AG08395 (cell line): ENCODE data around the gene CBFA2T3.

ENCODE experiments used
- DNase-seq: peaks from one replicate; pipeline ENCODE4 v3.0.0; 2012; ENCODE audit warnings: mixed read lengths, low spot score

Gene CBFA2T3

DNA sequence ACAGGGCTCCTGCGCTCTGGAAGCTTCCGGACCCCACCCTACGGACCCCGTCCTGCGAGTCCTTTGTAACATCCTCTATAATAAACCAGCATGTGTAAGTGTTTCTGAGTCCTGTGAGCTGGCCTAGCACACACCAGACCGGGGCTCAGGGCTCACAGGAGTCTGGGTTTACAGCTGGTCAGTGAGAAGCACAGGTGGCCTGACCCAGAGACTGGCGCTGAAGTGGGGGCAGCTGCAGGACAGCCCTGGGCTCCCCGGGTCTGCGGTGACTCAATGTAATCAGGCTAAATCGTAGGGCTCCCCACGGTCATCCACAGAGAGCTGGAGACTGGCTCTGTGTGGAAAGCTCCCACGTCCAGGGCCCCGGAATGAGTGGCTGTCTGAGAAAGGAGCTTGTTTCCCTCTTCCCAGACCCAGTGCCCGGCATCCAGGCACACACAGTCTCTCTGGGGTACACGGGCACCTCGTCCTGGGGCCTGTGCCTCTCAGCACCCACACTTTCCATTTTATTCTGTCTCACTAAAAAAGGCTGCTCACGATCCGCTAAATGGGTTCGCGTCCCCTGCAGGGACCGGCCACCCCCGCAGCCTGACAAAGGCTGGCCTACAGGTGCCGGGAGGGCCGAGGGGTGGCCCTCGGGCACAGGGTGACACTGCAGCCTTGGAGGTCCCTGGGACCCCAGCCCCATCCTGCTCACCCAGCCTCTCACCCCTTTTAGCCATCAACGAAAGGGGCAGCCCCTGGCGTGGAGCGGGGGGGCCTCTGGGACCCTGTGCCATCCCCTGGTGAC is 18.9 kb upstream of the CBFA2T3 start:
- DNase-seq, result no peak

DNA sequence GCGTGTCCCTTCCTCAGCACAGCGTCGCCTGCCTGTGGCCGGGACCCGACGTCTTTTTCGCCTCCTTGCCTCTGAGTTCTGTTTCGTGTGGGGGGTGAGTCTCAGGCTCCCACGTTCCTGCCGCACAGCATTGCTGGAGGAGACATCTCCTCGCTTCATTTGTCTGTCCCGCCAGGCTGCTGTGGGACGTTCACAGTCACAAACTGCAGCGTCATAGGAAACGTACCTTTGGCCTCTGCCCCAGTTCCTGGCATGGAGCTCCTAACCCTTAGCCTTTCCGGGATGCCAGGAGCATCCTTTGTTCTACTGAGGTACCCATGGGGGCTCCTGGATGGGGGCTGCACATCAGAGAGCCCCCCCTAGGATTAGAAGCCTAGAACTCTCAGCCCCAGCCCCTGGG is 18.2 kb upstream of the CBFA2T3 start:
- no peak for DNase-seq

- DNase-seq, result no peak
Measured at GRCh38 chr16:88994695-88995094, 17.7 kb upstream of the CBFA2T3 start.

DNA sequence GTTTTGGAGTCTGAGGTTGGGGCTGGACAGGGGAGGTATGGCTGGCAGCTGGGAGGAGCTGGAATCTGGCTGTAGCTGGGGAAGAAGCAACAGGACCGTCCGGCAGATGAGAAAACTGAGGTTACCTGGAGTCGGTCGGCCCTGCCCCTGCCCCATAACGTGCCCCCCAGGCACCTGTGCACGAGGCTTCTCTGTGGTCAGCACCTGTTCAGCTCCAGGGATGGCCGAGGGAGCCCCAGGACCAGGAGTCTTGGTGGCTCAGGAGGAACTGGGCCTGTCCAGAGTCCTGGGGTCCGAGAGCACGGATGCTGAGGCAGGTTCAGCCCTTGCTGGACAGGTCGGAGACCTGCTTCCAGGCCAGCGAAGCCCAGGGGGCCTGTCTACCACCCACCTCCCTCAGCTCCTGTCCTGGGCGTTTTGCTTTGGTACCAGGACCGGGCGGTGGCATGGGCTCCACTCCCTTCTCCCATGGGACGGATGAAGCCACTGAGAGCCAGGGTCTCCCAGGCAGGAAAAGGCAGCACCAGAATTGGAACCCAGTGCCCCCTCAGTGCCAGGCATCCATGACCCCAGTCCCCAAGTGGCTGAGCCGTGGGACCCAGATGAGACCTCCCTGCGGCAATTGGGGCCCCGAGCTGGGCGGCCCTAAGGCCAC is 17.1 kb upstream of the CBFA2T3 start:
- DNase-seq, result no peak

DNA sequence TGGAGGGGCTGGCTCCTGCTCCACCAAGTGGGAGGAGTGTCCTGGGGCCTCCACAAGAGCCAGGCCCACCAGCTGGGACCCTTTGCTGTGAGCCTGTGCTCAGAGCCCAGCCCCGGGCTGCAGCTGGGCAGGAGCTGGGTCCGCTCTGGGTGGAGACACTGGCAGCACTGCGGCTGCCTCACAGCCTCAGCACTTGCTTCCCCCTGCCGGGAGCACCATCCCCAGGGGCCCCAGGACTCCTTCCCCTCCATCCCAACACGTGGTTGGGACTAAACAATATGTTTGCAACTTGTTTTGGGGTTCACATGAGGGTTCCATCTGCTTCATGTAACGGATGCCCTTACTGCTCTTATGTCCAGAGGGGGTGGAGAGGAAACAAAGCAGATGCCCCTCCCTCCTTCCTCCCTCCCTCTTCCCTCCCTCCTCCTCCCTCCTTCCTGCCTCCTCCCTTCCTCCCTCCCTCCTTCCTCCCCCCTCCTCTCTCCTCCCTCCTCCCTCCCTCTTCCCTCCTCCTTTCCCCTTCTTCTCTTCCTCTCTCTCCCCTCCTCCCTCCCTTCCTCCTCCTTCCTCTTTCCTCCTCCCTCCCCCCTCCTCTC is 16.3 kb upstream of the CBFA2T3 start:
- no peak for DNase-seq

- DNase-seq, result no peak
Measured at GRCh38 chr16:88992351-88993165, 15.6 kb upstream of the CBFA2T3 start.

DNA sequence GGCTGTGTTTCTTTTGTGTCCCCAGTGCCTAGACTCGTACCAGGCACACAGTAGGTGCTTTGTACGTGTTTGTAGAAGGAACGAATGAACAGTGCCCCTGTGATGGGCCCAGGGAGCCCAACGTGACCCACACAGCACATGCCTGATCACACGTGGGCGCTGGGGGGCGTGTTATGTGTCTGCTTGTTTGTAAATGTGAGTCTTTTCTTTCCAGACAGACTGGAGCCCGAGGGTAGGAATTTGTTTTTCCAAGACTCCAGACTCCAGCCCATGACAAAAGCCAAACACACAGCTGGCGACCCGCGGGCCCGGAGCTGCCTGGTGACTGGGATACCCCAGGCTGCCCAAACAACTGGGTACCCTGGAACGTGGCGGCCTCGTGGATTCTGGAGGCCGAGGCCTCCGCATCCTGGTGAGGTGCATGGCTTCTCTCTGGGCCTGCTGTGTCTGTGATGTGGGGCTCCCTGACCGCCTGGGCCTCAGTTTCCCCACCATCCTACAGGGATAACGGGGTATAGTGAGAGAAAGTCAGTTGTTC is 14.9 kb upstream of the CBFA2T3 start:
- no peak for DNase-seq

GRCh38 chr16:88989852-88990547 is 13.0 kb upstream of the CBFA2T3 start:
- DNase-seq, result no peak

- DNase-seq, result no peak
Measured at GRCh38 chr16:88988980-88989811, 12.2 kb upstream of the CBFA2T3 start.

DNA sequence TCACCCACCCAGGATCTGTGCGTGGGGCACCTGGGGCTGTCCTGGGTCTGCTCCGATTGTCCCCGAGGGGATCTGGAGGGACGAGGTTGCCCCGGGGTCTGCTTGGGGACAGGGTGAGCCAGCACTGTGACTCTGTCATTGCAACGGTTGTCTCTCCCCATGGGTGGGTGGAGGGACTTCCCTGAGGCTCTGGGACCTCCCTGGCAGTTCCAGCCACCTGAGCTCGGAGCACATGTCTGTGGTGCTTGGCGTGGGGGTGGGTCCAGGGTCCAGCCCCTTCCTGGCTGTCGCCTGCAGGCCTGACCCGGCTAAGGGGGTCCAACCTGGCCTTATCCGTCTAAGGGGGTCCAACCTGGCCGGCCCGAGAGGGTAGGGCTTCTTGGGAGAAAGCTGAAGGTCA is 8.5 kb upstream of the CBFA2T3 start:
- no peak for DNase-seq

- DNase-seq, result no peak
Measured at GRCh38 chr16:88983771-88984687, 7.0 kb upstream of the CBFA2T3 start.

GRCh38 chr16:88983165-88983564 is 6.2 kb upstream of the CBFA2T3 start:
- DNase-seq, result no peak

GRCh38 chr16:88982286-88983084 is 5.5 kb upstream of the CBFA2T3 start:
- no peak for DNase-seq

GRCh38 chr16:88979353-88980015 is 2.5 kb upstream of the CBFA2T3 start:
- DNase-seq, result no peak

GRCh38 chr16:88978608-88979346 is 1.8 kb upstream of the CBFA2T3 start:
- DNase-seq, result no peak

DNA sequence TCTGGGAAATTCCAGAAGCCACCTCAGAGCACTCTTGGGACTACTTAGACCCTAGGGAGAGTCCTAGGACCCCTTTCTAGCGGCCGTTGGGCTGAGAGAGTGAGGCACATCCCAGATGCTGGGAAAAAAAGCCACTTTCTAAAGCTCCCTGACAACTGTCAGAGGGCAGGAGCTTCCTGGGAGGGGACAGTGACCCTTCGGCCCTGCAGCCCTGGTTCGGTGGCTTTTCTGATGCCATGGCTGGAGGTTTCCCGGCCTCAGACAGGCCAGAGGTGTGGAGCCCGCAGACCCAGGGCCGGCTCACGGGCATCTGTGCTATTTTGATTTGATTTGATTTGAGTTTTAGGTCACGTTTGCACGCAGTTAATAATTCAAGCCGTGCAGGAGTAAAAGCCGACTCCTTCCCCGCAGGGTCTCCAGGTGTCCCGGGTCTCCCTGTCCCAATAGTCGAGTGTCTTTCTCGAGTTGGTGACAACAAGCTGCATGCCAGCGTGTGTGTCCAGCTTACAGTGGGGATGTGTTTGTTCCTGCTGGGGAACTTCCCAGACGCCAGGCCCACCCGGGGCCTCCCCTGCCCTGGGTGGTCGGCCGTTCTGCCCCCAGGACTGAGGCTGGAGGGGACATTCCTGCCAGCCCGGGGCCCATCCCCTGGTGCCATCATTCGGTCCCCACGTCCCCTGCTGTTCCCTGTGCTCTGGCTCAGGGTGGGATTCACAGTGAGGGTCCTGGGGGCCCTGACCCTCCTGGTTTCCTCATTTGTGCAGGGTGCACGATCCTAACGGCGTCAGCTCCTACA is 1.0 kb upstream of the CBFA2T3 start:
- no peak for DNase-seq
